NOMO-1 (cell line): ENCODE measurements around the gene SYPL1.

Source experiments
- DNase-seq, 2 experiments: peaks; one replicate each; lab custom pipeline; 2025; ENCODE audit not compliant: unreplicated experiment in 2 of 2; lab: John Stamatoyannopoulos, UW

The SYPL1 gene

GRCh38 chr7:106068986-106069385, 43.1 kb downstream of the SYPL1 start:
- DNase-seq, result no peak

GRCh38 chr7:106068538-106068961, 43.6 kb downstream of the SYPL1 start:
- DNase-seq, result no peak

GRCh38 chr7:106067678-106068077, 44.4 kb downstream of the SYPL1 start:
- no peak for DNase-seq

- no peak for DNase-seq
Measured at GRCh38 chr7:106065575-106066500, 46.3 kb downstream of the SYPL1 start.

GRCh38 chr7:106064771-106065574, 47.1 kb downstream of the SYPL1 start:
- no peak for DNase-seq

GRCh38 chr7:106064316-106064715, 47.8 kb downstream of the SYPL1 start:
- DNase-seq, result no peak

- DNase-seq, result no peak
Measured at GRCh38 chr7:106063692-106064091, 48.4 kb downstream of the SYPL1 start.

- no peak for DNase-seq
Measured at GRCh38 chr7:106063024-106063423, 49.1 kb downstream of the SYPL1 start.

GRCh38 chr7:106062521-106062931, 49.6 kb downstream of the SYPL1 start:
- no peak for DNase-seq

GRCh38 chr7:106062006-106062405, 50.1 kb downstream of the SYPL1 start:
- no peak for DNase-seq

GRCh38 chr7:106061301-106061979, 50.7 kb downstream of the SYPL1 start:
- no peak for DNase-seq

GRCh38 chr7:106060394-106060920, 51.7 kb downstream of the SYPL1 start:
- DNase-seq, result no peak

- no peak for DNase-seq
Measured at GRCh38 chr7:106059556-106059955, 52.6 kb downstream of the SYPL1 start.

GRCh38 chr7:106058928-106059324, 53.2 kb downstream of the SYPL1 start:
- DNase-seq, result no peak

GRCh38 chr7:106057962-106058927, 53.9 kb downstream of the SYPL1 start:
- DNase-seq, result no peak

- no peak for DNase-seq
Measured at GRCh38 chr7:106057204-106057961, 54.7 kb downstream of the SYPL1 start.

- peak; percentile 18 to 20 for DNase-seq
Measured at GRCh38 chr7:106056513-106057203, 55.5 kb downstream of the SYPL1 start.

- DNase-seq, result no peak
Measured at GRCh38 chr7:106054971-106055532, 57.1 kb downstream of the SYPL1 start.
